ENCODE measurements around the gene ATG13. TPM values are rescaled to one million over a fixed set of nuclear protein-coding genes. Genes with fewer than 3 reads are reported as not detected.

The ATG13 gene
- total RNA-seq, 1 experiment from 2014 or later: 75.1 TPM

- Mint-ChIP-seq H3K27ac (ENCODE audit: low read depth, unreplicated experiment) (no peak overlapping the region), H3K9me3 (ENCODE audit: unreplicated experiment) (no peaks in the 10 kb centered on the region), H3K27me3 (ENCODE audit: insufficient read depth, unreplicated experiment) (no peaks in the 10 kb centered on the region), H3K4me1 (ENCODE audit: insufficient read depth, unreplicated experiment) (peaks cover 5% of the 10 kb centered on the region), H3K36me3 (ENCODE audit: insufficient read depth, unreplicated experiment) (peaks cover 16% of the 10 kb centered on the region), H3K4me3 (ENCODE audit: unreplicated experiment) (no peak overlapping the region)
- intact Hi-C loops (cut with micrococcal nuclease): no loop called here
- DNase-seq (ENCODE audit: unreplicated experiment): no peak
- TF ChIP-seq, protein P1, sequence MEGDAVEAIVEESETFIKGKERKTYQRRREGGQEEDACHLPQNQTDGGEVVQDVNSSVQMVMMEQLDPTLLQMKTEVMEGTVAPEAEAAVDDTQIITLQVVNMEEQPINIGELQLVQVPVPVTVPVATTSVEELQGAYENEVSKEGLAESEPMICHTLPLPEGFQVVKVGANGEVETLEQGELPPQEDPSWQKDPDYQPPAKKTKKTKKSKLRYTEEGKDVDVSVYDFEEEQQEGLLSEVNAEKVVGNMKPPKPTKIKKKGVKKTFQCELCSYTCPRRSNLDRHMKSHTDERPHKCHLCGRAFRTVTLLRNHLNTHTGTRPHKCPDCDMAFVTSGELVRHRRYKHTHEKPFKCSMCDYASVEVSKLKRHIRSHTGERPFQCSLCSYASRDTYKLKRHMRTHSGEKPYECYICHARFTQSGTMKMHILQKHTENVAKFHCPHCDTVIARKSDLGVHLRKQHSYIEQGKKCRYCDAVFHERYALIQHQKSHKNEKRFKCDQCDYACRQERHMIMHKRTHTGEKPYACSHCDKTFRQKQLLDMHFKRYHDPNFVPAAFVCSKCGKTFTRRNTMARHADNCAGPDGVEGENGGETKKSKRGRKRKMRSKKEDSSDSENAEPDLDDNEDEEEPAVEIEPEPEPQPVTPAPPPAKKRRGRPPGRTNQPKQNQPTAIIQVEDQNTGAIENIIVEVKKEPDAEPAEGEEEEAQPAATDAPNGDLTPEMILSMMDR (IDR thresholded peaks at IDR 0.05; ENCODE audit: unreplicated experiment): no peak
- POLR2A ChIA-PET: interaction anchor here (0.6 to 1.9 kb wide), 7 partner anchors 8 to 391 kb away, joined by 3 to 9 read pairs (median 4); partner anchors contain the start of gene ZNF408
- CTCF ChIA-PET: interaction anchor here (0.5 to 1.2 kb wide), 4 partner anchors 18 to 1634 kb away, joined by 3 to 5 read pairs (median 3); partner anchors contain the start of genes ATG13 and HARBI1
- no TSS peak for BruUV-seq (replicated peaks)
Observed at GRCh38 chr11:46599340-46600193, 17.8 kb upstream of the ATG13 start.

DNA sequence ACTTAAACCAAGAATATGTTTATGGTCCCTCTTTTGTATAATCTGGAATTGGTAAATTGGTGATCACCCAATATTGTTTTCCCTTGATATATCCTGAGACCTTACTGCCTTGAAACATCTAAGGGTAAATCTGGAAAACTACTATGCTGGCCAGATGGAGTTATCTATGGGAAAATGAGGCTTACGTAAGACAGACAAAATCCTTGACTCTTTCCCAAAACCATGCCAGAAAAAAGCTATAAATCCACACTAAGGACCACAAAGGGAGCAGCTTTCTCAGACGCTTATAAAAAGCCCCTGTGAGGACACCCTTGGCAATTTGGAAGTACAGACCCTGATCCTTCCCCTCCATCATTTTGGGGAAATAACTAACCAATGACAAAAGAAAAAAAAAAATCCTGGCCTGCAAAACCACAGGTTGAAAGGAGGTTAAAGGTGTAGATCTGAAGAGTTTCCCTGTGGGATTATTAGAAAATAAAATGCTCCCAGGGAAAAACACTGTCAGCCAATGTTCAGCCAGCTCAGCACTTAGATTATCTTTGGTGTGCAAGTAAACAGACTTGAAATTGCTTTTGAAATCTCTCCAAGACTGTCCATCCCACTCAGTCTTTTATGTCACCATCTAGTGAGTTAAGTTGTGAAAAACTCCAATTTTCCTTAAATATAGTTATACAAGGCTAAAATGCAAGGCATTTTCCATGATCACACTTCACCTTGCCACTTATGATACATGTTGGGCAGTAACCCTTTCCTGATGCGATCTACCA lies 17.0 kb upstream of the ATG13 start:
- Mint-ChIP-seq H3K9me3 (ENCODE audit: unreplicated experiment) (no peaks in the 10 kb centered on the region), H3K4me1 (ENCODE audit: insufficient read depth, unreplicated experiment) (peaks cover 5% of the 10 kb centered on the region), H3K27ac (ENCODE audit: low read depth, unreplicated experiment) (no peak overlapping the region), H3K36me3 (ENCODE audit: insufficient read depth, unreplicated experiment) (peaks cover 16% of the 10 kb centered on the region), H3K27me3 (ENCODE audit: insufficient read depth, unreplicated experiment) (no peaks in the 10 kb centered on the region), H3K4me3 (ENCODE audit: unreplicated experiment) (no peak overlapping the region)
- DNase-seq (ENCODE audit: unreplicated experiment): no peak
- ChIA-PET POLR2A (interaction anchor here (0.6 to 1.9 kb wide), 6 partner anchors 9 to 391 kb away, joined by 3 to 9 read pairs (median 4); partner anchors contain the start of gene ZNF408), CTCF (interaction anchor here (0.7 to 1.2 kb wide), 3 partner anchors 17 to 1635 kb away, joined by 3 to 5 read pairs (median 4); partner anchors contain the start of genes ATG13 and HARBI1)
- intact Hi-C loops (cut with micrococcal nuclease): no loop called here
- TF ChIP-seq, protein P1 (IDR thresholded peaks at IDR 0.05; ENCODE audit: unreplicated experiment): no peak
- no TSS peak for BruUV-seq (replicated peaks)

GRCh38 chr11:46601129-46601528 lies 16.2 kb upstream of the ATG13 start:
- Mint-ChIP-seq H3K4me3 (ENCODE audit: unreplicated experiment) (no peak overlapping the region), H3K9me3 (ENCODE audit: unreplicated experiment) (no peaks in the 10 kb centered on the region), H3K27me3 (ENCODE audit: insufficient read depth, unreplicated experiment) (no peaks in the 10 kb centered on the region), H3K27ac (ENCODE audit: low read depth, unreplicated experiment) (no peak overlapping the region), H3K4me1 (ENCODE audit: insufficient read depth, unreplicated experiment) (peaks cover 5% of the 10 kb centered on the region), H3K36me3 (ENCODE audit: insufficient read depth, unreplicated experiment) (peaks cover 16% of the 10 kb centered on the region)
- intact Hi-C loops (cut with micrococcal nuclease): no loop called here
- CTCF ChIA-PET: interaction anchor here (1.0 kb wide), 1 partner anchor 17 kb away, joined by 4 read pairs; the partner anchor contains the start of gene ATG13
- DNase-seq (ENCODE audit: unreplicated experiment): no peak
- TF ChIP-seq, protein P1 (IDR thresholded peaks at IDR 0.05; ENCODE audit: unreplicated experiment): no peak
- no TSS peak for BruUV-seq (replicated peaks)
- POLR2A ChIA-PET: interaction anchor here (1.2 to 1.9 kb wide), 3 partner anchors 11 to 47 kb away, joined by 4 to 6 read pairs (median 5); no protein-coding TSS in a partner anchor
